BE2C (cell line): ENCODE results near the gene EIF4A3.

Source experiments
- DNase-seq: peaks from one replicate; pipeline ENCODE4 v3.0.0-alpha.2; 2020
- H3K27me3 ChIP-seq: fragments of 250-450 bp; sonication (Bioruptor Pico); 2 replicates; pipeline ENCODE4 v1.5.1; 2020; ENCODE audit warnings: mild to moderate bottlenecking
- H3K36me3 ChIP-seq: fragments of 250-450 bp; sonication (Bioruptor Pico); 2 replicates; pipeline ENCODE4 v1.5.1; 2020; ENCODE audit warnings: mild to moderate bottlenecking
- H3K4me1 ChIP-seq: fragments of 250-450 bp; sonication (Bioruptor Pico); 2 replicates; pipeline ENCODE4 v1.5.1; 2020
- H3K4me3 ChIP-seq: 2 replicates; pipeline ENCODE4 v1.5.1; 2011; ENCODE audit warnings: low read depth, low read length
- H3K9me3 ChIP-seq: fragments of 250-450 bp; sonication (Bioruptor Pico); 2 replicates; pipeline ENCODE4 v1.5.1; 2020
- TF ChIP-seq, protein P1 (sequence below): IDR thresholded peaks from 2 replicates; pipeline ENCODE4 v1.5.1; 2012; ENCODE audit warnings: mild to moderate bottlenecking, low read depth, low read length

Gene EIF4A3

DNA sequence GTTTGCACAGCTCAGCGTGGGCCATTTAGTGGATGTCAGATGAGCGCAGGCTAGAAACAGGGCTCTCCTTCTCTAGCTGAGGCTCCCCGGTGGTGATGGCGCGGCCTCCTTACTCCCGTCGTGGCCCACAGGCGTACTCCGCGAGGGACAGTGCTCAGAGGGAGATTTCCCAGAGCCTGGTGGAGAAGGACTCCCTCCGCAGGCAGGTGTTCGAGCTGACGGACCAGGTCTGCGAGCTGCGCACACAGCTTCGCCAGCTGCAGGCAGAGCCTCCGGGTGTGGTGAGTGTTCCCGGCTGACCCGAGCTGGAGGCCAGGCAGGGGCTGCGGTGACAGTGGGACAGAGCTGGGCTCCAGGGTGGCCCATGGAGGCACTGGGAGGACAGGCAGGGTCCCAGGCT is 44.3 kb upstream of the EIF4A3 start:
- no peak overlapping the region for H3K4me3 ChIP-seq
- H3K4me1 ChIP-seq = no peaks in the 10 kb centered on the region
- H3K27me3 ChIP-seq = no peaks in the 10 kb centered on the region
- TF ChIP-seq, protein P1, sequence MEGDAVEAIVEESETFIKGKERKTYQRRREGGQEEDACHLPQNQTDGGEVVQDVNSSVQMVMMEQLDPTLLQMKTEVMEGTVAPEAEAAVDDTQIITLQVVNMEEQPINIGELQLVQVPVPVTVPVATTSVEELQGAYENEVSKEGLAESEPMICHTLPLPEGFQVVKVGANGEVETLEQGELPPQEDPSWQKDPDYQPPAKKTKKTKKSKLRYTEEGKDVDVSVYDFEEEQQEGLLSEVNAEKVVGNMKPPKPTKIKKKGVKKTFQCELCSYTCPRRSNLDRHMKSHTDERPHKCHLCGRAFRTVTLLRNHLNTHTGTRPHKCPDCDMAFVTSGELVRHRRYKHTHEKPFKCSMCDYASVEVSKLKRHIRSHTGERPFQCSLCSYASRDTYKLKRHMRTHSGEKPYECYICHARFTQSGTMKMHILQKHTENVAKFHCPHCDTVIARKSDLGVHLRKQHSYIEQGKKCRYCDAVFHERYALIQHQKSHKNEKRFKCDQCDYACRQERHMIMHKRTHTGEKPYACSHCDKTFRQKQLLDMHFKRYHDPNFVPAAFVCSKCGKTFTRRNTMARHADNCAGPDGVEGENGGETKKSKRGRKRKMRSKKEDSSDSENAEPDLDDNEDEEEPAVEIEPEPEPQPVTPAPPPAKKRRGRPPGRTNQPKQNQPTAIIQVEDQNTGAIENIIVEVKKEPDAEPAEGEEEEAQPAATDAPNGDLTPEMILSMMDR = no peak; the same call in 1 of the 2 replicates
- DNase-seq = no peak
- H3K9me3 ChIP-seq = no peaks in the 10 kb centered on the region
- H3K36me3 ChIP-seq = no peaks in the 10 kb centered on the region

DNA sequence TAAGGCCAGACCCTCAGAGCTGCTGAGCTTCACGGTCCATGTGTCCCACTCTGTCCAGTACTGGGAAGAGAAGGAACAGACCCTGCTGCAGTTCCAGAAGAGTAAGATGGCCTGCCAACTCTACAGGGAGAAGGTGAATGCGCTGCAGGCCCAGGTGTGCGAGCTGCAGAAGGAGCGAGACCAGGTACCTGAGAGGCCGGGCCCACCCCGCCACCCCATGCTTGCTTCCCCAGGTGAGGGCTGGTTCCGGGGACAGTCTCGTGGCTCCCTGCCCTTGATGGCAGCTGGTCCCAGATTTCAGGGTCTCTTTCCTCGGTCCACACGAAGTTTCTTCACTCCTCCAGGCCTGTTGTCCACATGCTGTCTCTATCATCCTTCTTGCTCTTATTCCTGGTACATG is 43.8 kb upstream of the EIF4A3 start:
- TF ChIP-seq, protein P1 = no peak
- DNase-seq = no peak
- H3K9me3 ChIP-seq = no peaks in the 10 kb centered on the region
- no peaks in the 10 kb centered on the region for H3K27me3 ChIP-seq
- no peaks in the 10 kb centered on the region for H3K4me1 ChIP-seq
- no peaks in the 10 kb centered on the region for H3K36me3 ChIP-seq
- H3K4me3 ChIP-seq = no peak overlapping the region

DNA sequence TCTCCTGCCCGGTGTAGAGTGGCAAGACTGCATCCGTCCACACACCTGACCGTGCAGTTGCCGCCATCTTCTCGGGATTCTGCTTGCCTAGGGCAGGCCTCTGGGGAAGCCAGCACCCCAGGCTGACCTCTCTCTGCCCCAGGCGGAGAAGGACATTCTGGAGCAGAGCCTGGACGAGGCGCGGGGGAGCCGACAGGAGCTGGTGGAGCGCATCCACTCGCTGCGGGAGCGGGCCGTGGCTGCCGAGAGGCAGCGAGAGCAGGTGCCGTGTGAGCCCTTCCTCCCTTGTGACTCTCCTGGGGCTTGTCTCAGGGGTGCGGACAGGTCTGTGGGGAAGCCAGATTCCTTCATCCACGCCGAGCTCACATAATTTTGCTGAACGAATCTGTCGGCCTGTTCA is 42.7 kb upstream of the EIF4A3 start:
- Histone ChIP-seq H3K9me3 (no peaks in the 10 kb centered on the region), H3K36me3 (no peaks in the 10 kb centered on the region), H3K4me1 (no peaks in the 10 kb centered on the region), H3K4me3 (no peak overlapping the region), H3K27me3 (no peaks in the 10 kb centered on the region)
- no peak for DNase-seq
- TF ChIP-seq, protein P1 = no peak

DNA sequence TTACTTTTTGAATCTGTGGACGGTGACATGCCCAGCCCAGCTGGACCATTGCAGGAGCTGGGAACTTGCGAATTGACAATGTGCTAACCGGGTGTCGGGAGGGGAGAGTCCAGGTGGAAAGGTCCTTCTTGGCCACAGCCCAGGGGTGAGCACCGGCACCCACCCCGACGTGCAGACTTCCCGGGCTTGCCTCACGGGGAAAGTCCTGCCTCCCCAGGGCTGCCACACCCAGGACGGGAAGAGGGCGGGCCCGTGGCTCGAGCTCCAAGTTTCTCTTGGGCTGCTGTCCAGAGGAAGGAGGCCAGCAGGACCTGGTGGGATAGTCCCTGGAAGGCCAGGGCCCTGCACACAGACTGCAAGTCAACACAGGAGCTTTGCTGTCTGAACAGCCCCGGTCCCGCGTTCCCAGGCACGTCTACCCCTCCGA is 40.6 kb upstream of the EIF4A3 start:
- Histone ChIP-seq H3K36me3 (no peaks in the 10 kb centered on the region), H3K4me3 (no peak overlapping the region), H3K27me3 (no peaks in the 10 kb centered on the region), H3K4me1 (no peaks in the 10 kb centered on the region), H3K9me3 (no peaks in the 10 kb centered on the region)
- TF ChIP-seq, protein P1 = no peak
- DNase-seq = no peak

DNA sequence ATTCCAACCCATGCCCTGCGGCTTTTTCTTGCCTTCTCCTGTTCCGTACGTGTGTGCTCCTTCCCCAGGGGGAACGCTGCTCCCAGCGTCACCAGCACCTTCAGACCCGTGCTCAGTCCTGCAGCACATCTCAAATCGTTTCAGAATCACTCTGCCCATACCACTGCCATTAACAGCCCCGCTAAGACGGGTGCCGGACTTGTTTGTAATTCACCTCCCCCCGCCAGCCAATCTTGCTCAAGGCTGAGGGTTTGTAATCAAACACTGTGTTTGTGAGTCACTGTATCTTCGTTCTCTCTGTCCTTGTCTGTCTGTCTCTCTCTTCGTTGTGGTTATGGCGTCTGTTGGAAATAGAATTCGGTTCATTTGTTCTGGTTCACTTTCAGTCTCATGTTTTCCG is 40.2 kb upstream of the EIF4A3 start:
- no peaks in the 10 kb centered on the region for H3K36me3 ChIP-seq
- DNase-seq = no peak
- H3K4me1 ChIP-seq = no peaks in the 10 kb centered on the region
- no peaks in the 10 kb centered on the region for H3K27me3 ChIP-seq
- H3K4me3 ChIP-seq = no peak overlapping the region
- H3K9me3 ChIP-seq = no peaks in the 10 kb centered on the region
- TF ChIP-seq, protein P1 = no peak

DNA sequence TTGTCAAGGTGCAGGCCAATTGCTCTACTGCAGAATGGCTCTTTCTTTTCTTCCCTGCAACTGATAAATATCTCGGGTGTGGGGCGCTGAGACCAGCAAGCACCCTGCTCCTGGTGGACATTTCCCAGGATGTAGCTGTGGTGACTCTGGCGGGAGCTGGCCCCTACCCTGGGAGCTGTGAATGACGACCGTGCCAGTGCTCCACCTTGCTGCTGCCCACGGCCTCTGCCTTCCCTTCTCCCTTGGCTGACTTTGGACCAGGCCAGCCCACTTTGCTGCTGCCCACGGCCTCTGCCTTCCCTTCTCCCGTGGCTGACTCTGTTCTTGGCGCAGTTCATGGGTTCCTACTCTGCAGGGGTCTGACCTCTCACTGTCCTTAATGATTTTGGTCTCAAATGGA is 39.0 kb upstream of the EIF4A3 start:
- Histone ChIP-seq H3K9me3 (no peaks in the 10 kb centered on the region), H3K36me3 (no peaks in the 10 kb centered on the region), H3K4me1 (no peaks in the 10 kb centered on the region), H3K4me3 (no peak overlapping the region), H3K27me3 (no peaks in the 10 kb centered on the region)
- DNase-seq = no peak
- TF ChIP-seq, protein P1 = no peak
